GM21367 (cell line): ENCODE data around the gene MOCOS.

ENCODE experiments used
- ATAC-seq: cut with Tn5 transposase; IDR thresholded peaks from one replicate; pipeline ENCODE4 v1.9.1; 2021; ENCODE audit not compliant: unreplicated experiment

Gene MOCOS

DNA sequence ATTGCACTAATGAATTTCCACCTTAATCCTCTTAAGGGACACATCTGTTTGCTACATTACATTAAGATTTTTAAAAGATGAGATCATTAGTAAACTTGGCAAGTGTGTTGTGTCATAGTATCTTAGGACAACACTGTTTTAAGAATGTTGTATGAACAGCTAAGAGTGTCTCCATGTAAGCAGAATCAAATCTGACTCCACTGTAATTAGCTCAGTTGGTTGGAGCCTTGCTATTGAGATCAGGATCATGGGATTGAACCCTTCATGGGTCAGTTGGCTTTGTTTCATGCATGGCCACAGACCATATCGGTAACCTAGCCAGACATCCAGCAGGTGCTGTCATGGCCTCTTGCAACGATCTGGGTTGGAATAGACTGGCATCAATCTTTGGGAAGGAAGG lies 115.4 kb downstream of the MOCOS start:
- ATAC-seq = no peak

DNA sequence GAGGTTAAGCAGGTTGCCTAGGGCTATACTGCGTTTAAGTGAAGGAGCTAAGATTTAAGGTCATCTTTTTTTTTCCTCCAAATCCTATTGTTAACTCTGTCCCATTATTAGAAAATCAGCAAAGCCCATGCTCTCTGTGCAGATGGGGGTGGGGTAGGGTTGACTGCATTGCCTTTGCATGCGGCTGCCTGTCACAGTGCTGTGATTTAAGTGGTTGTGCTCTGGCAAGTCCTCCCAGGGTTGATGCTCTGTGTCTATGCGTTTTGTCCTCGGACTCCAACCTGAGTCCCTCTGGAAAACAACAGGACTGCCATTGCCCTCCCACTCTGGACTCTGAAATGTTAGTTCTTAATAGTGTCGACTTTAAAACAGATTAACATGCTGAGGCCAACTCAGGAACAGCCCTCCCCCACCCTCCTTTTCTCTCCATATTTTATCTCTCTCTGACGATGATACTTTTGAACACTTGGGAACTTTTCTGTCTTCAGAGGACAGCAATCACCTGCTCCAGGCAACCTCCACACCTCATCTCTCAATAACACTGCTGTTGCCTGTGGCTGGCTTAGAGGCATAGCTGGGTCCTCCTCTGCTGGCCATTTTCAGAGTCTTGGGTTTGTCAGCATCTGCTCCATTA lies 116.0 kb downstream of the MOCOS start:
- no peak for ATAC-seq

GRCh38 chr18:36304723-36305122 lies 117.4 kb downstream of the MOCOS start:
- no peak for ATAC-seq

GRCh38 chr18:36305375-36305774 lies 118.1 kb downstream of the MOCOS start:
- ATAC-seq = no peak

- no peak for ATAC-seq
Observed at GRCh38 chr18:36307513-36307912, 120.2 kb downstream of the MOCOS start.

DNA sequence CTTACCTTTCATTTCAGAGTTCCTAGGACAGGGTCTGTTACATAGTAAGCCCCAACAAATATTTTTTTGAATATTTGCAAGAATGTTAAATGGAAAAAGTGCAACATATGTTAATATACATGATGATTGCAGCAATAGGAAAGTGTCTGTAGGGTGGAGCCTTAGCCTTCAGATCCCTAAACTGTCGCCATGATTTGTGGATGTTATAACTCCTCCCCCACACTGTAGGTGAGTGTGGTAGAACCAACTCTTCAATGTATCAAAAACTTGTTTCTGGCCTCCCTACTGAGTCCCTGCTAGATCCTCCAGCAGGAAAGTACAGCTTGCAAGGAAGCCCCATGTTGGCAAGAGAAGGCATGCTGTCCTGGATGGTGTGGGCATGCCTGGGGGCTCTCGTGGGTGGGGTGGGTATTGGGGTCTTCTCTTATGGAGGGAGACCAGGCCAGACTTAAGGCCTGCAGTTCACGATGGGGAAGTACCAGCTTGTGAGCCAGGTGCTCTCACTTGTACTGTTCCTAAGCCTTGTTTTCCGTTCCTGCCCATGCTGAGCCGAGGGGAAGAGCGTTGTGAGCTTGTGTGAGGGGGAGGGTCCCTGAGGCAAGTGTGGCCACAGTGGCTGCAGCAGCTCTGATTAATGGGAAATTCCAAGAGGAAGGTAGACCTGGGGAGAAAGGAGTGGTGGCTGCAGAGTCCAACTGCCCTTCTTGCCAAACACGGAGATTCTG lies 121.6 kb downstream of the MOCOS start:
- ATAC-seq = no peak

GRCh38 chr18:36309436-36310391 lies 122.4 kb downstream of the MOCOS start:
- no peak for ATAC-seq

- ATAC-seq = no peak
Observed at GRCh38 chr18:36311026-36311570, 123.8 kb downstream of the MOCOS start.

GRCh38 chr18:36312806-36313395 lies 125.6 kb downstream of the MOCOS start:
- ATAC-seq = no peak

DNA sequence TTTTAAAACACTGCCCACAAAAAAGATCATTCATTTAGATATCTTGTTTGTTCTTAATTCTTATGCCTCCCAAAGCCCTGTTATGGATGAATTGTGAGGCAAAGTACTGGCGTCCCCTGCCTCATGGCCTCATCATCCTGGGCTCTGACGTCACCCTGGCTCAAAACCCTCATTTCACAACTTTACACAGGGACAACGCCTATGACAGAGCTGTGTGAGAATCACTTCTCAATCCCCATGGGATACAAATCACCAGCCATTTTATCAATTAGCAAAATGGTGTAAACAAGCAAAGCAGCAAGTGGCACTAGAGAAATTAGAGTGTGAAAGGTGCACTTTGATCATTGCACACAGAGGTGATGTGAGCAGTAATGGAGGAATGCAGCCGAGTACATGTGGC lies 126.8 kb downstream of the MOCOS start:
- no peak for ATAC-seq

DNA sequence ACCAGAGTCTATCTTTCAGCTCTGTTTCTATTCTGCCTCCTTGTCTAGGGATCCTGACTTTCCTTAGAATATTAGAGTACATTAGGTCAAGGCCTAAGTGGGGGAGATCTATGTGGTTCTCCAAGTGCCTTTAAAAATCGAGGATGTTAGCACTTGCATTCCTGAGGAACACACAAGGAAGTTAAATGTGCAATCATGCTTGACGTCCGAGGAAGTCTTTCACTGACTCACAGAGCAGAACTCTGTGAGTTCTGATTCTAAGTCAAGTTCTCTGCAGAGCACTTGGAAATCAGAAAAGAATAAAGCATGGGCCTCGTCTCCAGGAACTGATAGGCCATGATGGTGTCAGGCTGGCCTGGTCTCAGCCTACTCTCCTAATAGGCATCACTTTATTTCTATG lies 127.5 kb downstream of the MOCOS start:
- no peak for ATAC-seq

GRCh38 chr18:36315736-36316135 lies 128.4 kb downstream of the MOCOS start:
- no peak for ATAC-seq

DNA sequence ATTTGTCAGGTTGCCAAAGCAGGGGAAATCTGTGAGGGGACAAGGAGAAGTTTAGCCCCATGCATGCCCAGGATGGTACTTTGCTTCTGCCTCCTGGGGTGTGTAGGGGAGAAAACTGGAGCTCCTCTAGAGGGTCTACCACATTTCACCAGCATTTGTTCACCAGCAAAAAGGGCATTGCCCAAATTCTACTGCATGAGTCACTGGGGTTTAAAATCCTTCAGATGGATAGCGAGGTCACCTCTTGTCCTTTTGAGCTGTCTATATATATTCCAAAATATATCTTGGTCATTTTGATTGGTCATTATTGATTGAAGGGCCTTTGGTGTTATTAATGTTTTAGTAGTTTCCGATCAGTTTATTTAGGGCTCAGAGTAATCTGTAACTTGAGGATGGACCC lies 128.9 kb downstream of the MOCOS start:
- ATAC-seq = no peak
